ENCODE data around the gene NEK10.

NEK10 gene

DNA sequence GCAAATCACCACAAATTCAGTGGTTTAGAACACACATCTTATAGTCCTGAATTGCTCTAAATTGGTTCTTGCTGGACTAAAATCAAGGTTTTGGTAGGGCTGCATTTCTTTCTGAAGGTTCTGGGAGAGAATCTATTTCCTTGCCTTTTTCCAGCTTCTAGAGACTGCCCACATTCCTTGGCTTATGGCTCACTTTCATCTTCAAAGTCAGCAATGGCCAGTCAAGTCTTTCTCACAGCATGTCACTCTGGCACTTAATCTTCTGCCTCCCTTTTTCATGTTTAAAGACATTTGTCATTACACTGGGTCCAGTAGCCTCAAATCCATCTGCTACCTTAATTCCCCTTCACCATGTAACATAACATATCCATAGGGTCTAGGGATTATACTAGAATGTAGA is 149.0 kb downstream of the NEK10 start:
- DNase-seq = no peak

DNA sequence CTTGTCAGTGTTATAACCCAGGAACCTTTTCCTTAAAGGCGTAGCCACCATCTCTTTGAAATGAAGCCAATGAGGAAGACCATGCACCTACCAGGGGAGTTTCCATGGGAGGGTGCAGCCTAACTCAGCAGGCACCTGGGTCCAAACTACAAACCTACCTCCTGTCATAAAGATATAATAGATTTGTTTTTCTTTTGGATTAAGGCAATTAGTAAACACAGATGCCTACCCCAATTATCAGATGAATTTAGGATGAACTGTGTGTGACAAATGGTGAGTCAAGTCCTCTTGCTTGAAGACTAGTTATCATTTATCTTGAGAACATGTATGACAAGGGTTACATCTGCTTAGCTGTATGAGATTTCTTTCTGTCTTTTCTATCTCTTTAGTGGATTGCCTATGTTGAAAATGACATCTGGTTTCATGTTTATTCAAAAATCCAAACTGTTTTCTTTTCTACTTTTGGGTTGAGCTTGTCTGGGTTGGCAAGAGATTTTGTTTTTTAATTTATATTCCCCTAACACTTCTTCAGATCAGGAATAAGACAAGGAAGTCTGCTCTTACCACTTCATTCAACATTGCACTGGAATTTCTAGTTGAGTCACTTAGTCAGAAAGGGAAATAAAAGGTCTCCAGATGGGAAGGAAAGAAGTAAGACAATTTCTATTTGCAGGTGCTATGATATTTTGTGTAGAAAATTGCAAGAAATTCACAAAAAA is 149.9 kb downstream of the NEK10 start:
- no peak for DNase-seq

- DNase-seq = no peak
Measured at GRCh38 chr3:27216955-27217552, 152.1 kb downstream of the NEK10 start.

GRCh38 chr3:27216295-27216855 is 152.8 kb downstream of the NEK10 start:
- DNase-seq = no peak

DNA sequence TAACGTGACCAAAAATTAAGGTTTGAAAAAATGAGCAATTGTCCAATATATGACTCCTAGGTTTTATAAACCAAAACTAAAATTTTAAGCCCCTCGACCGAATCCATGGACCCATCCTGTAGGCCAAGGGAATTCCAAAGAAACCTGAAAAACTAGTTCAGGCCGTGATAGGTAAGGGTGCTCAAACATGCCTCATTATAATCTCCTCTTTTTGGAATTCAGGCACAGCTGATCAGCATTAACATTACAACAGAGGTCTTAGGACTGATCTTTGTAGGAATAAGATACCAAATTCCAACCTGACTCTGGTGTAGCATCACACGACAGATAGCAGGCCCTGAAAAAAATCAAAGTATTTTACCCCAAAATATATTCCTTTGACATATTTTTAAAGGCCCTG is 155.7 kb downstream of the NEK10 start:
- DNase-seq = no peak

- DNase-seq = no peak
Measured at GRCh38 chr3:27209617-27210264, 159.4 kb downstream of the NEK10 start.

GRCh38 chr3:27208961-27209616 is 160.1 kb downstream of the NEK10 start:
- no peak for DNase-seq

GRCh38 chr3:27202959-27203358 is 166.2 kb downstream of the NEK10 start:
- DNase-seq = no peak

GRCh38 chr3:27201492-27201891 is 167.7 kb downstream of the NEK10 start:
- no peak for DNase-seq

- no peak for DNase-seq
Measured at GRCh38 chr3:27200721-27201489, 168.3 kb downstream of the NEK10 start.

- DNase-seq = no peak
Measured at GRCh38 chr3:27194861-27195483, 174.2 kb downstream of the NEK10 start.

DNA sequence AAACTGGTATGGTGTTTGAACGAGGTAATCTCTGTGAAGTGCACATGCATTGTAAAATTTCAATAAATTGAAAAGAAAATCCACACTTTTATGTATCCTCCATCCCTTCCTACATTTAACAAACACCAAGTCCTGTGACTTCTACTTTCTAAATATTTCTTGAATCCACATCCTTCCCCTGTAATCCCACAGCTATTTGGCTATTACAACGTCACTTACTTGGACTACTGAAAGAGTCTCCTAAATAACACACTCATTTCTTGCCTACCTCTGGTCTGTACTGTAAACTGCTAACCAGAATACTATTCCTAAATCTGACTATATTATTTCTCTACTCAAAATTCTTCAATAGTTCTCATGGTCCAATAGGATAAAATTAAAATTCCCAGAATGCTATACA is 176.1 kb downstream of the NEK10 start:
- DNase-seq = no peak

DNA sequence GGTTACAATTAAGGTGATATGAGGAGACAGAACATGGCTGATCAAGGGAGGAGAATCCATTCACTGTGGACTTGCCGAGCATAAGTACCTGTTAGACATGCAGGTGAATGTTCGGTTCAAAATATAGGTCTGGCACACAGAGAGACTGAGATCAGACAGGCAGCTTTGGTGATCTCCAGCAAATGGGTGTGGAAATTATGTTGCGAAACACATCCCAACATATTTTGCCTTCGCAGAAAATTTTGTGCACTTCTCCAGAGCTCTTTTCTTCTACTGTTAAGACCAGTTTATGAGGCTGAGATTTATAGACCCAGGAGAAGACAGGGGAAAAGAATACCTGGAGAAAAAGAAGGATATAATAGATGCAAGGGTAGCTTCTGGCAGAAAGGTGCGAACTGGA is 183.2 kb downstream of the NEK10 start:
- DNase-seq = no peak

DNA sequence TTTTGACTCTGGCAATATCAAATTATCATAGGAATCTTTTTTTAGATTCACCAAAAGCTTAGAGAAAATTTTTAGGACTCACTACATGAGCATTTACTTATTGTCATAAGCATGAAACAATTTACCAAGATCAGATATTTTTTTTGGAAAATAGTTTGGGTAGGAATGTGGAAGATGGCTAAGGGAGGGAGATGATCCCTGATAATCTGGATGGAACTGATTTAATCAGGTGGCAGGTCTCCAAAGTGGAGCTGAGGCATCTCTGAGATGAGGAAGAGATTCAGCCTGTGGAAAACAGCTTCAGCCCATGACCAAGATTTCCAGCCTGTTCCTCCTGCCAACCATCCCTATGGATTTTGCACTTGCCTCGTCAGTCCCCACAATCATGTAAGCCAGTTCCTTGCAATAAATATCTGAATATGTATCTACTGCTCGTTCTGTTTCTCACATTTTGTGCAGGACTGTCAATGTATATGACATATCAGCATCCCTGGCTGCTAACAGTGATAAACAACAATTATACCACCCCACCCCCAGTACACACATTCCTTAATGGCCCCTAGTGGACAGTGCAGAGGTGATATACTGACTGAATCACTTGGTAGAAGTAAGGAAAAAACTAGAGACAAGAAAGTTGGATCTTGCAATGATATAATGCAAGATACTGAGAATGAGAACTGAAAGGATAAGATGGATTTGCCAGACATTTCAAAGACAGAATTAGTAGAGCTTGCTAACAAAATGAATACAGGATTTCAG is 183.8 kb downstream of the NEK10 start:
- DNase-seq = no peak

- no peak for DNase-seq
Measured at GRCh38 chr3:27184261-27184660, 184.9 kb downstream of the NEK10 start.

GRCh38 chr3:27176256-27176655 is 192.9 kb downstream of the NEK10 start:
- no peak for DNase-seq

GRCh38 chr3:27174530-27174929 is 194.7 kb downstream of the NEK10 start:
- no peak for DNase-seq

DNA sequence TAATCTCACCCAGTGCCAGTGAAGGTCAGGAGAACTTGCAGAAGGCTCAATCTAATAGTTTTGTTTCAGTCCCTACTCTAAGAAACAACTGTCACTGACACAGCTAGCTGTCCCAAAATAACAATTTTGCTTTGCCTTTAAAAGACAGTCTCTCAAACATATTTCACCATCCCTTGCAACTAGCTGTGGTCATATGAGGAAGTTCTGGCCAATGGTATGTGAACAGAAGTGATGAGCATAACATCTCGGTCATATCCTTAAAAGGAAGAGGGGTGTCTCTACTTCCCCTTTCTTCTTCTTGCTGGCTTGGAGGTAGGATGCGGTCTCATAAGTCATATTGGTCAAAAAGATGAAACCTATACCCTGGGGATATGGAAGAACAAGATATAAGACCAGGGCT is 198.1 kb downstream of the NEK10 start:
- DNase-seq = no peak

GRCh38 chr3:27166888-27167287 is 202.3 kb downstream of the NEK10 start:
- no peak for DNase-seq

DNA sequence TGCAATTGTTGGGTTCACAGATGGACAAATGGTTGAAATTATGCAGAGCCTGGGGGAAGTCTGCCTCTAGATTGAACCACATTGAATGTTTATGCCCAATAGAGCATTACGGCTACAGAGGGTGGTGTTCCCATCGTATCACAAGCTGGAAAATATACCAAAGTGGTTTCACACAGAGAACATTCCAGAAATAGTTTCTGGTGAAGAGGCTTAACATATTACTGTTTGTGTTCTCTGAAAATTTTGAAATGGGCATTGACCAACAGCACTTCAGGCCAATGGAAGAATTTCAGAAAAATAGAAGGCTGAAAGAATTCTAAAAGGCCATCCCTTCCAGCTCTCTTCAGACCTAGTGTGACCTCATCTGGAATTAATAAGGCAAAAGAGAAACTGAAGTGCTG is 203.9 kb downstream of the NEK10 start:
- no peak for DNase-seq

GRCh38 chr3:27160779-27161287 is 208.3 kb downstream of the NEK10 start:
- no peak for DNase-seq

Data from stimulated activated CD4-positive, alpha-beta T cell treated with anti-CD3 and anti-CD28 coated beads, Interleukin-12 subunit alpha, Interleukin-12 subunit beta, amount 100 ng/mL, for 4 hours (primary cell).